GM11168 (cell line): ENCODE results near the gene KIAA0930.

Experiments
- in situ Hi-C: fragments of 300-500 bp; cut with MboI; formaldehyde crosslinking; loops from one replicate; pipeline ENCODE4 v1.12.0; 2022; ENCODE audit warnings: low sequenced_read_pairs; ENCODE audit not compliant: unreplicated experiment

KIAA0930 gene

GRCh38 chr22:45185718-45186514 is 54.8 kb downstream of the KIAA0930 start:
- in situ Hi-C loops = no loop called here

- in situ Hi-C loops = no loop called here
Measured at GRCh38 chr22:45183974-45184373, 56.7 kb downstream of the KIAA0930 start.

GRCh38 chr22:45181766-45182165 is 58.9 kb downstream of the KIAA0930 start:
- in situ Hi-C loops = no loop called here

GRCh38 chr22:45181240-45181639 is 59.5 kb downstream of the KIAA0930 start:
- in situ Hi-C loops = no loop called here

- in situ Hi-C loops = no loop called here
Measured at GRCh38 chr22:45180146-45180679, 60.5 kb downstream of the KIAA0930 start.

GRCh38 chr22:45179276-45180049 is 61.2 kb downstream of the KIAA0930 start:
- in situ Hi-C loops = no loop called here

- in situ Hi-C loops = no loop called here
Measured at GRCh38 chr22:45172881-45173585, 67.7 kb downstream of the KIAA0930 start.

GRCh38 chr22:45171830-45172229 is 68.9 kb downstream of the KIAA0930 start:
- in situ Hi-C loops = no loop called here

- in situ Hi-C loops = no loop called here
Measured at GRCh38 chr22:45169591-45170466, 70.9 kb downstream of the KIAA0930 start.

GRCh38 chr22:45166932-45167331 is 73.8 kb downstream of the KIAA0930 start:
- in situ Hi-C loops = no loop called here

GRCh38 chr22:45164270-45165088 is 76.2 kb downstream of the KIAA0930 start:
- in situ Hi-C loops = no loop called here

GRCh38 chr22:45163451-45164269 is 77.0 kb downstream of the KIAA0930 start, which contains the start of gene NUP50:
TSS of gene NUP50 (plus strand) at chr22:45163925. CDS start at chr22:45168178, 4,253 bp downstream.
- in situ Hi-C loops = no loop called here

GRCh38 chr22:45163099-45163450 is 77.6 kb downstream of the KIAA0930 start:
- in situ Hi-C loops = no loop called here

- in situ Hi-C loops = no loop called here
Measured at GRCh38 chr22:45162531-45162930, 78.2 kb downstream of the KIAA0930 start.

- in situ Hi-C loops = no loop called here
Measured at GRCh38 chr22:45159652-45160462, 80.8 kb downstream of the KIAA0930 start.

- in situ Hi-C loops = no loop called here
Measured at GRCh38 chr22:45157907-45158306, 82.8 kb downstream of the KIAA0930 start.
